GM19025 (cell line): Measurements from ENCODE around the gene PDXDC1.
A peak's percentile ranks its signal among the peaks of the same experiment; 100 is the strongest.
"Not testable (repeated sequence)": the region's sequence is repeated elsewhere in the genome, so short reads cannot be mapped to it uniquely, and the experiment has no call there.

Source experiments
- ATAC-seq: cut with Tn5 transposase; IDR thresholded peaks from one replicate; pipeline ENCODE4 v1.9.1; 2021; ENCODE audit warnings: mild to moderate bottlenecking, low read depth, moderate library complexity; ENCODE audit not compliant: unreplicated experiment

PDXDC1 gene

DNA sequence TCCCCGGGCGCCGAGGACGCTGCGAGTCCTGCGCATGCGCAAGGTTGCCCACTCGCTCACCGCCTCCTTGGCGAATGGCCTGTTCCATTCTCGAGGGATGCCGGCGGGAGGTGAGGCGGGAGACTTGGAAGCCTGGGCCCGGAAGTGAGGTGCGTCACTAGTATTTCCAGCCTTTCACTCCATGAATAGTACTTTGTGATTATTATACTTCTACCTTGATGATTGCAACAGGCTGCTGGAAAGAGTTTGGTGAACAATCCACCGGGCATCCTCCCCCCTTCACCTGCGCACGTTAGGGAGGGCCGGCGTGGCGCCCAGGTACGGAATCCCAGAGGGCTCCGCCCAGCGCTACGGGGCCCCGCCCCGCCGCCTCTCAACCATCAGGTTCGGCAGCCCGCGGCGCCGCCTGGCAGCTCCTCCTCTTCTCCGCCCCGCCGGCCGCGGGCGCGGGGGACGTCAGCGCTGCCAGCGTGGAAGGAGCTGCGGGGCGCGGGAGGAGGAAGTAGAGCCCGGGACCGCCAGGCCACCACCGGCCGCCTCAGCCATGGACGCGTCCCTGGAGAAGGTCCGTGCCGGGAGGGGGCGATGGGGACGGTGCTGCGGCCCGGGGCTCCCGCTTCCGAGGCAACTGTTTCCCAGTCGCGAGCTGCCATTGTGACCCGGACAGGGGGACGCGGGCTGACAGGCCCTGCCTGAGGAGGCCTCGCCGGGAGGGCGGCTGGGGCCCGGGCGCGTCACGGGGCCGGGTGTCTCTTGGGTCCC lies at the start of gene PDXDC1:
PDXDC1 (plus strand) TSS at position 371 of the 762 bp plus-strand sequence; CDS start at position 545, 174 bp downstream.
- ATAC-seq, result peak; percentile 97

- ATAC-seq, result not testable (repeated sequence)
Observed at GRCh38 chr16:14928064-14928714, 46.6 kb upstream of the PDXDC1 start.

DNA sequence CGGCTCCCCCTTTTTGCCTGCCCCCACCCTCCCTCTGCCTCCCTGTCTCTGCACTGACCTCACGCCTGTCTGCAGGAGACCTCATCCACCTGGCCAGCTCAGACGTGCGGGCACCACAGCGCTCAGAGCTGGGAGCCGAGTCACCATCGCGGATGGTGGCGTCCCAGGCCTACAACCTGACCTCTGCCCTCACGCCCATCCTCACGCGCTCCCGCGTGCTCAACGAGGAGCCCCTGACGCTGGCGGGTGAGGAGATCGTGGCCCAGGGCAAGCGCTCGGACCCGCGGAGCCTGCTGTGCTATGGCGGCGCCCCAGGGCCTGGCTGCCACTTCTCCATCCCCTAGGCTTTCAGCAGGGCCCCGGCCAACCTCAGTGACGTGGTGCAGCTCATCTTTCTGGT lies 45.6 kb upstream of the PDXDC1 start:
- not testable (repeated sequence) for ATAC-seq

GRCh38 chr16:14930246-14930645 lies 44.6 kb upstream of the PDXDC1 start:
- not testable (repeated sequence) for ATAC-seq

GRCh38 chr16:14930971-14931370 lies 43.9 kb upstream of the PDXDC1 start:
- ATAC-seq, result not testable (repeated sequence)

DNA sequence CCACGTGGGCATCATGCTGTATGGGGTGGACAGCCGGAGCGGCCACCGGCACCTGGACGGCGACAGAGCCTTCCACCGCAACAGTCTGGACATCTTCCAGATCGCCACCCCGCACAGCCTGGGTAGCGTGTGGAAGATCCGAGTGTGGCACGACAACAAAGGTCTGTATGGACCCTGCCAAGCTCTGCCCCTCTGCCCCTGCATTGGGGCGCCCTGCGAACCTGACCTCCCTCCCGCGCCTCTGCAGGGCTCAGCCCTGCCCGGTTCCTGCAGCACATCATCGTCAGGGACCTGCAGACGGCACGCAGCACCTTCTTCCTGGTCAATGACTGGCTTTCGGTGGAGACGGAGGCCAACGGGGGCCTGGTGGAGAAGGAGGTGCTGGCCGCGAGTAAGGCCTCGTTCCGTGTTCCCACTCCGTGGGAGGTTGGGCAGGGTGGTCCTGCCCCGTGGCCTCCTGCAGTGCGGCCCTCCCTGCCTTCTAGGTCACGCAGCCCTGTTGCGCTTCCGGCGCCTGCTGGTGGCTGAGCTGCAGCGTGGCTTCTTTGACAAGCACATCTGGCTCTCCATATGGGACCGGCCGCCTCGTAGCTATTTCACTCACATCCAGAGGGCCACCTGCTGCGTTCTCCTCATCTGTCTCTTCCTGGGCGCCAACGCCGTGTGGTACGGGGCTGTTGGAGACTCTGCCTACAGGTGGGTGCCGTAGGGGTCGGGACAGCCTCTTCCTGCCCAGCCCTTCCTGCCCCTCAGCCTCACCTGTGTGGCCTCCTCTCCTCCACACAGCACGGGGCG lies 42.0 kb upstream of the PDXDC1 start:
- not testable (repeated sequence) for ATAC-seq

DNA sequence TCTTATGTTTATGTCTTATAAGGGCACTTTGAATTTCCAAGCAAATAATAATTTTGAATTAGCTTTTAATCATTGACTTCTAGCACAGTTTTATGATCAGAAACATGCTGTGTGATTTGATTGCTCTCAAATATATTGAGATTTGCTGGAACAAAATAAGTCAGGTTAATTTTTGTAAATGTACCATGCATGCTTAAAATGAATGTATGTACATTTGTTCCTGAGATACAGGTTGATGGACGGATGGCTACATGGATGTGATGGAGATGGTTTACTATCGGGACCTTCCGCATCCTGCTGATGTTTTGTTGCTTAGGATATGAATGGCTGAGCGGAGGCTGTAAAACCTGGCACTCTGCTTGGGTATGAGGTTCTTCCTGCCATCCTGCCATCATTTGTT lies 37.7 kb upstream of the PDXDC1 start, which contains the start of gene NPIPA1:
NPIPA1 (plus strand) TSS at position 301 of the 400 bp plus-strand sequence; CDS start at position 301, 0 bp downstream.
- ATAC-seq, result not testable (repeated sequence)

DNA sequence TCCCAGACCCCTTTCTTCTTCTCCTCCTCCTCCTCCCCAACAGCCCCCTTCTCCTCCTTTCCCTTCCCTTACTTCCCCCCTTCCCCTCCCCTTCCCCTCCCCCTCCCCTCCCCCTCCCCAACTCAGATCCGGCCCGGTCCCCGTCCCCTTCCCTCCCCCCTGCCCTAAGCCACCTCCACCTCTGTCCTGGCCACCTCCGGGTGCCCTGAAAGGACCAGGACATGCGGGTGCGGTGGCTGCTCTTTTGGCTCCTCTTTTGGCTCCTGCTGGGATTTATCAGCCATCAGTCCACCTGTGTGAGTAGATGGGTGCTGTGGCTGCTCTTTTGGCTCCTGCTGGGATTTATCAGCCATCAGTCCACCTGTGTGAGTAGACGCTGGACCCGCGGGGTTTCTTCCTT lies 36.8 kb upstream of the PDXDC1 start:
- not testable (repeated sequence) for ATAC-seq

GRCh38 chr16:14942686-14943085 lies 32.1 kb upstream of the PDXDC1 start:
- not testable (repeated sequence) for ATAC-seq

GRCh38 chr16:14955546-14956231 lies 19.1 kb upstream of the PDXDC1 start:
- ATAC-seq, result no peak

- ATAC-seq, result no peak
Observed at GRCh38 chr16:14957576-14958322, 17.1 kb upstream of the PDXDC1 start.

DNA sequence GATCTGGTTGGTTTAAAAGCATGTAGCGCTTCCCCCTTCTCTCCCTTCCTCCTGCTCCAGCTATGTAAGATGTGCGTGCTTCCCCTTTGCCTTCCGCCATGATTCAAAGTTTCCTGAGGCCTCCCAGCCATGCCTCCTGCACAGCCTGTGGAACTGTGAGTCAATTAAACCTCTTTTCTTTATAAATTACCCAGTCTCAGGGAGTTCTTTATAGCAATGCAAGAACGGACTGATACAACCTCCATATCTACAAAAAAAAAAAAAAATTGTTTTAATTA lies 16.6 kb upstream of the PDXDC1 start:
- no peak for ATAC-seq

DNA sequence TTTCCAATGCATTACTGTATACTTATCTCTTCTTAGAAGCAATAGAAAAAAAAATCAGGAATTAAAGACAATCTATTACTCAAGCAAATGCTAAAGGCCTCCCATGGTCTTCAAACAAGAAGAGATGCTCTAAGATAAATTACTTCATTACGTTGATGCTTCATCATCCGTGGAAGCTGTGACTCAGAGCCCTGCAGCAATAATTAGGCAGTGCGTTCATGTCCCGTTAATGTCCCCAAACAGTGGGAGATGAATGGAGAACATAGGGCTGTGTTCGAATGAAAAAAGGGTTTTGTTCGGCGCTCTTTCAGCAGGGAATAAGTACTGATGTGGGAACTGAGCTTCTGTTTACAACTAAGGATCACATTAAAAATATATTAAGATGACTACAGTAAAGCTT lies 15.9 kb upstream of the PDXDC1 start:
- no peak for ATAC-seq

- ATAC-seq, result no peak
Observed at GRCh38 chr16:14961405-14962186, 13.2 kb upstream of the PDXDC1 start.

- ATAC-seq, result no peak
Observed at GRCh38 chr16:14963281-14964173, 11.3 kb upstream of the PDXDC1 start.

DNA sequence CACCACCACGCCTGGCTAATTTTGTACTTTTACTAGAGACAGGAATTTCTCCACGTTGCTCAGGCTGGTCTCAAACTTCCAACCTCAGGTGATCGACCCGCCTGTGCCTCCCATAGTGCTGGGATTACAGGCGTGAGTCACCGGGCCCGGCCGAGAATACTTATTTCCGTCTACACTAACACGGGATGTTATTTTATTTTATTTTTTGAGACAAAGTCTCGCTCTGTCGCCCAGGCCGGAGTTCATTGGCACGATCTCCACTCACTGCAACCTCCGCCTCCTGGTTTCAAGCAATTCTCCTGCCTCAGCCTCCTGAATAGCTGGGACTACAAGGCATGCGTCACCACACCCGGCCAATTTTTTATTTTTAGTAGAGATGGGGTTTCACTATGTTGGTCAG lies 9.5 kb upstream of the PDXDC1 start:
- no peak for ATAC-seq

DNA sequence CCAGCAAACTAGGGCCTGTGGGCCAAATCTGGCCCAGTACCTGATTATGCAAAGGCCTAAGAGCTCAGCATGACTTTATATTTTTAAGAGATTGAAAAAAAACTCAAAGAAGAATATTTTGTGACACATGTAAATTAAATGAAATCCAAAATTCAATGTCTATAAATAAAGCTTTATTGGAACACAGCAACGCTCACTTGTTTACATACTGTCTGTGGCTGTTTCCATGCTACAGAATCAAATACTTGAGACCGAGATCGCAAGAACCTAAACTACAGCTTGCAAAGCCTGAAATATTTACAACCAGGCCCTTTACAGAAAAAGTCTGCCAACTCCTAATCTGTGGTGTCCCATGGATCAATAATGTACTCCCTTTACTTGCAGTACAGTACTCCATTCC lies 5.0 kb upstream of the PDXDC1 start:
- ATAC-seq, result not testable (repeated sequence)

- ATAC-seq, result not testable (repeated sequence)
Observed at GRCh38 chr16:14971621-14972228, 3.1 kb upstream of the PDXDC1 start.
